HG02870 (cell line): ENCODE data around the gene OLFM4.
"Not testable (repeated sequence)": the region's sequence is repeated elsewhere in the genome, so short reads cannot be mapped to it uniquely, and the experiment has no call there.

Experiments used
- ATAC-seq: cut with Tn5 transposase; IDR thresholded peaks from one replicate; pipeline ENCODE4 v1.9.1; 2021; ENCODE audit warnings: mild to moderate bottlenecking, moderate library complexity; ENCODE audit not compliant: unreplicated experiment

OLFM4 gene

DNA sequence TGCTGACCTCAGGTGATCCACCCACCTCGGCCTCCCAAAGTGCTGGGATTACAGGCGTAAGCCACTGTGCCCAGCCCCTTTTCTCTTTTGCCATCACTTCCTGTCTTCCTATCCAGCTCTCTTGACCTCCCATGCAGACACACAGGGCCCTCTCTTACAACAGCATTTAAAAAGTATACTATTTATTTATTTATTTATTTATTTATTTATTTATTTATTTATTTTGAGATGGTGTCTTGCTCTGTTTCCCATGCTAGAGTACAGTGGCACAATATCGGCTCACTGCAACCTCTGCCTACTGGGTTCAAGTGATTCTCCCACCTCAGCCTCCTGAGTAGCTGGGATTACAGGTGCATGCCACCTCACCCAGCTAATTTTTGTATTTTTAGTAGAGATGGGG lies 14.6 kb upstream of the OLFM4 start:
- not testable (repeated sequence) for ATAC-seq

DNA sequence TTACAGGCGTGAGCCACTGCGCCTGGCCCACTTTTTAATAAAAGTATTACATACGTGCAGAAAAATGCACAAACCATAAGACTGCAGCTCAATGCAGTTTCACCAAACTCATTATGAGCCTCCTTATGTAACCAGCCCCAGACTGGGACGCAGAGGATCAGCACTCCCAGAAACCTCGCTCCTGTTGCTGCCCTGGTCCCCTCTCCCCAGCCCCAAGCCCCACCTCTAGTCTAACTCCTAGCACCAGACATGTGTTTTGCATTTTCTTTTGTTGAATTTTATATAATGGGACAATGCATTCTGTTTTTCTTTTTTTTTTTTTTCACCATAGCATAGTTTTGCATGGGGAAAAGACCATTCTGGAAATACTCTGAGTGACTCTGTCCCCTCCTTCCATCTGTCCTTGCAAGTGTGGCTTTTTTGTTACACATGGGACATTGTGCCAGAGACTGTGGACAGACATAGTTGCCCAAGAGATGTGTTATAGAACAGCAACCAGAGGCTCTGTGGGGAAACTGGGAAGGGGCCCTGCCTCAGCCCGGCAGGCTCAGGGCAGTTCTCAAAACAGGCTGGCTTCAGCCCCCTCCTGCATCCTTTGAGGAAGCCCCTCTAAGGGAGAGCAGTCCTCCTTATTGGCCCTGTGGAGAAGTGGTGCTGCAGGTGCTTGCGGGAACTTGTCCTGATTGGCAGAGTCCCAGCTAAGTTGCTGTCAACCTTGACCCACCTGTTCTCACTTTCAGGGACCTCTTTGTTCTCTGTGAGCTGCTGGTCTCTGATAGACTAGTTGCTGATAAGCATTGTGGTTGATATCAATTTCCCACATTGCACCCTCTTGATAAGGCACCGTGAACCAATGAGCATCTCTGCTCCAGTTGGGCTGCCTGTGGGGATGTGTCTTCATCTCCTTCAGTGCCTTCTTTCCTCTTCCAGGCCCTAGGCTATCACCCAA lies 13.8 kb upstream of the OLFM4 start:
- ATAC-seq = no peak

- no peak for ATAC-seq
These were observed 12.6 kb upstream of the OLFM4 start for GRCh38 chr13:53015971-53016370.

DNA sequence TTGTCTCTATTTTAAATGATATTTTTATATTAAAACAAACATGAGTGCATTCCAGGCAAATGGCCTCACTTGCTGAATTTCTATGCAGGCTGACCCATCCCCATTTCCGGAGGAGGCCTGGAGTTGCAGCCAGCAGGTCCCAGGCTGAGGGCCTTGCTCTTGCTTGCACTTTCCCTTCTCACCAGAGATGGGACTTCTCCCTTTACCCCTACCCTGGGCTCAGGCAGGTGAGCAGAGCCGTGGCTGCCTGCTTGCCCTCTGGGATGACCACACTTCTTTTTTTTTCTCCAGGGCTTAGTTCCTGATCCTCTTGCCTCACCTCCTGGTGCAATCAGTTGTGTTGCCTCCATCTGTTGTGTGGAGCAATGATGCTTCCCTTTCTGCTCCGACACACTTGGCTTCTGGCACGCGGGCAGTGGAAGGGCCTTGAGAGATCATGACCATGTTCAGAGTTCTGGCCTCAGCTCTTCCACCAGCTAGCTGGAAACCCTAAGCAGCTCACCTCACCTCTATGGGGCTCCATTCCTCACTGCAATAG lies 11.1 kb upstream of the OLFM4 start:
- no peak for ATAC-seq

- no peak for ATAC-seq
These were observed 9.6 kb upstream of the OLFM4 start for GRCh38 chr13:53018690-53019647.

- no peak for ATAC-seq
These were observed 7.8 kb upstream of the OLFM4 start for GRCh38 chr13:53020764-53021335.

GRCh38 chr13:53023246-53023645 lies 5.4 kb upstream of the OLFM4 start:
- no peak for ATAC-seq

GRCh38 chr13:53028063-53028462 lies 550 bp upstream of the OLFM4 start:
- no peak for ATAC-seq

DNA sequence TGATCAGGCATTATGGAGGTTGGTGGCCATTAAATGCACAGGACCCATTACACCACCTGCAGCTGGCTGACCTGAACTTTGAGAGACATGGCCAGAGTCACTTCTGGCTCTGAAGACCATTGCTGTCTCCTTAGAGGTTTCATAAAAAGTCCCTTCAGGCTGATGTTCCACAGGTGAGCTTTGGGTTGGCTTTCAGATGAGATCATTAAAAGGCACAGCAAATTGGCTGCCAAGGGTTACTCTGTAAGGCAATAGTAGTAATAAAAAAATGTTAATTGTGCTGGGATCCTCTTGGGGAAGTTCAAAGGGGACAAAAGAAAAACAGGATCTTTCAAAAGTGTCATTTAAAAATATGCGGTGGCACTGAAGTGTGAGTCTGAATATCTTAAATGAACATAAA lies 4.2 kb downstream of the OLFM4 start:
- ATAC-seq = no peak

DNA sequence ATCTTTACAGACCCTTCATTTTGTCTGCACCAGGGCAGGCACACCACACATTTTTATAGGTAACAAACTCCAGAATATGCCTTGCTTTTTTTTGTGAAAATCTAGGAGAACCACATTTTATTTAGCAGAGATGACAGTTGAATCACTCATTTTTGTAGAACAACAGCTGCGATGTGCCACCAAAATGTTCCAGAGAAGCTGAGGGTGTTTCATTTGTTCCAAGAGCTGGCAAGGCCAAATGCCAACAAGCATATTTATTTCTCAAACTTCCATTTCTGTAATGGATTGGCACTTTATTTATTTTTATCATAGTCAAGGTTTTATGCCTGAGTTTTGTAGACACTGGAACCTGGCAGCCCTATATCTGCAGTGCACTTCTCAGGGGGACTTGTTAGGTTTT lies 10.4 kb downstream of the OLFM4 start:
- no peak for ATAC-seq

DNA sequence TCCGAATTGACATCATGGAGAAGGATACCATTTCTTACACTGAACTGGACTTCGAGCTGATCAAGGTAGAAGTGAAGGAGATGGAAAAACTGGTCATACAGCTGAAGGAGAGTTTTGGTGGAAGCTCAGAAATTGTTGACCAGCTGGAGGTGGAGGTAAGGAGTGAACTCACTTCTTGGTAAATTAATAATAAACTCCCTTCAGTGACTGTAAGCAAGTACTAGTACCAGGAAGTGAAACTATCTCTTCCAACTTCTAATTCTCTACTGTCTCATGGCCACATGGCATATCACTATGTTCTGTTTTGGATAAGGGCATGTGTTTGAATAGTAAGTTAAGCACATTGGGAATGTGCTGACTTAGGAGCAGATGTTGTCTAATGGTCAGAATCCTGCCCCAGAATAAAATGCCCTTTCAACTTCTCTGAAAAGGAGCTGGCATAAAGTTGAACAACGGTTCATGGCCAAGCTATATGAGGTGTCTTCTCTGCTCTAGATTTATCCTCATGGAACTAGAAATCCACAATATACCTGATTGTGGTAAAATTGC lies 13.4 kb downstream of the OLFM4 start:
- ATAC-seq = no peak

DNA sequence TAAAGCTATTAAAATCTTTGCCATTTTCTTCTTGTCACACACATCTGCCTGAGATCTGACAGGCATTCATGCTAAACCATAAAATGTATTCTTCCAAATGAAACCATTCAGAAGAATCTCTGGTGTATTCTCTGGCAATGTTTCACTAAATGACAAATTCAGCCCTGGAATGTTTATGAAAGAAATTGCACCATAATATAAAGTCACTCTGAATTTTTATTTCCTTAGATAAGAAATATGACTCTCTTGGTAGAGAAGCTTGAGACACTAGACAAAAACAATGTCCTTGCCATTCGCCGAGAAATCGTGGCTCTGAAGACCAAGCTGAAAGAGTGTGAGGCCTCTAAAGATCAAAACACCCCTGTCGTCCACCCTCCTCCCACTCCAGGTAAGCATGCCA lies 14.3 kb downstream of the OLFM4 start:
- no peak for ATAC-seq

- no peak for ATAC-seq
These were observed 14.8 kb downstream of the OLFM4 start for GRCh38 chr13:53043398-53043797.

GRCh38 chr13:53045189-53045588 lies 16.6 kb downstream of the OLFM4 start:
- no peak for ATAC-seq

- ATAC-seq = no peak
These were observed 20.3 kb downstream of the OLFM4 start for GRCh38 chr13:53048880-53049279.

GRCh38 chr13:53050151-53050550 lies 21.5 kb downstream of the OLFM4 start:
- no peak for ATAC-seq

DNA sequence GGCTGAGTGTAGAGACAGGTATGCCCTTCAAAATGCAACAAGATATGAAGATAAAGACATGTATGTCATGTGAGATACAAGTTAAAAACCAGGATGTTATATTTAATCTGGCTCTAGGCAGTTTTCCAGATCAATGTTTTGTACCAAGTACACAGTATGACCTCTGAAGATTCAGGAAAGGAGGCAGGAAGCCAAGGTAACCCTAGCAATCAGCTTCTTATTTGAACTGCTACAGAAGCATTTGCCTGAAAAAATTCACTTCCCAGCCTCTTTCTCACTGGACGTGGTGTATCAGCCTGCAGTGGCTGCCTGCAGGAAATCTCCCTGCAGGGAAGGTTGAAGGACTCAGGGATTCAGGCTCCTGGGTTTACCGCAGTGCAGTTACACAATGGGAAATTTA lies 24.1 kb downstream of the OLFM4 start:
- ATAC-seq = no peak

DNA sequence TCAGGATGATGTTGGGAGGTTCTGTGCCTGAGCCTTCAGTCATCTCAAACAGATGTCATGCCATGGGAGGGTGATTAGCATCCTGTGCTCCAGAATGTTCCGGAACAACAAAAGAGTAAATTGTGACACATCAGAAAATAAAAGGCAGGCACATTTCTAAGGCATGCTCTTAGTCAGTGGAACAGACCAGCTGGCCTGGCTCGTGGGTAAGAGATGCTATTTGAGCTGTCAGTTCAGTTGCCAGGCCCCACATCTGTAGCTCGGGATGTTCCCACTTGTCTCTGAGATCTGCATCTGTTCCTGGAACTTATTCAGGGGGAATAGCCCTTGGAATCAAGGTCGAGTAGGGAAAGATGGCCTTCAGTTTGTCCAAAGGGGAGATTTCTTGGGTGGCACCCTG lies 26.0 kb downstream of the OLFM4 start:
- ATAC-seq = no peak

GRCh38 chr13:53058065-53058679 lies 29.6 kb downstream of the OLFM4 start:
- ATAC-seq = no peak

DNA sequence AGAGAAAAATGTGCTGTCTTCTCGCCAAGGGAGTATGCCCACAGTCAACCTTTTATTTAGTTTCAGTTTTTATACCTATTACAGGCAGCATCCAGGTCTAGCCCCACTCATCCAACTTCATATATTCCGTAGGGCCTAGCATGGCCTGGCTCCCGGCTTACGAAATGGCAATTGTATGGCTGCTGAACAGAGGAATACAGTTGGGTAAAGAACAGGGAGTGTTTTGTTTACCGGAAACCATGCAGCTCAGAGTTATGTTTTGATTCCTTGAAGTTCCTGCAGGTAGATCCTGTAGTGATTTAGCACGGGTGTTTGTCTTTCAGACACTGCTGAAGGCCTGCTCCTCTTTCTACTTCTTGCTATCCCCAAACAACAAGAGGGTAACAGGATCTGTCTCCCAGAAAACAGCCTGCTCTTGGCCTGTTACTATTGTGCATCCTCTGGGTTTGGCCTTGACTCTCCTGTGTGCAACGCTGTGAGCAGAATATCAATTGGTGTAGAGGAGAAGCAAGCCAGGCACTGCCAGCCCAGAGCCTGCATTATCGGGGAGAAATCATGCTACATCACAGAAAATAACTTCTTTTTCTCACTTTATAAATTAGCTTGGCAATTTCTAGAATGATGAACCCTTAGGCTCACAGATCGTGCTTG lies 32.4 kb downstream of the OLFM4 start:
- ATAC-seq = no peak
